Suppressor macrophage treated with lipopolysaccharide for 4 hours (primary cell): ENCODE results near the gene PLCG1.
"Not testable (repeated sequence)": the region's sequence is repeated elsewhere in the genome, so short reads cannot be mapped to it uniquely, and the experiment has no call there.

Experiments
- DNase-seq: peaks from one replicate; pipeline ENCODE4 v3.0.0-alpha.2; 2020

PLCG1 gene

DNA sequence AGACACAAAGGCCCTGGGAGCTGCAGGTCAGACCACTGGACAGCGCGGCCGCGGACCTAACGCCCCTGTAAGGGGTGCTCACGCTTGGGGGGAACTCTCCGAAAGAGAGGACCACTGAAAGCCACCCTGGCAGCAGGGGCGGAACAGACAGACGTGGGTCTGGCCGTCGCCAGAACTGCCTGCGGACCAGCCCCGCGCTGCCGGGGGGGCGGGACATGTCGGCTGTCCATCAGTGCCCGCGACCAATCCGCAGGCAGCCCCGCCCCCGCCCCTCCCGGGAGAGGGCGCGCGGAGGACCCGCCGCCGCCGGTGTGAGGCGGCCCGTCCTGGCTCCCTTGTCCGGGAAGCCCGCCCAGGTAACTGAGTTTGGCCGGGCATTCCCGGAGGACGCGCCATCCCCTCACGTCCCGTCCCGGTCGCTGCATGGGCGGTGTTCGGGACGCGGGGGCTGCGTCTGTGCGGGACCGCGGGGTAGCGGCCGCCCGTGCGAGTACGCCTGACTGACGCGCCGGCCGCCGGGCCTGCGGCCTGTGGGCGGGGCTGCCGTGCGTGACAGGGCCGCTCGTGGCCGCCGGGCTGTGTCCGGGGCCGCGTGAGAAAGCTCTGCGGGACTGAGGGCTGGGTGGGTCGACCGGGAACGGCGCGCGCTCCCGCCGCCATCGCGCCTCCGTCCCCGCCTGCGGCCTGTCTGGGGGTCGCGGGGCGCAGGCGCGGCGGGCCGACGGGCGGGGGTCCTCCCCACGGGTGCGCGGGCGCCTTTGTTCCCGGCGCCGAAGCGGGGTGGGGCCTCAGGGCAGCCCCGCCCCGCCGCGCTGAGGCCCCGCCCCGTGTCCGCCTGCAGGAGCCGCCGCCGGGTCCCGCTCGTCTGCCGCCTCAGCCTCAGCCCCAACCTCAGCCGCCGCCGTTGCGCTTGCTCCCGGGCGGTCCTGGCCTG is at the start of gene PLCG1:
Gene PLCG1, plus strand, starts transcription at position 864 of the 934 bp plus-strand sequence. CDS start 99 bp downstream, outside the sequence.
- peak; percentile 85 for DNase-seq

DNA sequence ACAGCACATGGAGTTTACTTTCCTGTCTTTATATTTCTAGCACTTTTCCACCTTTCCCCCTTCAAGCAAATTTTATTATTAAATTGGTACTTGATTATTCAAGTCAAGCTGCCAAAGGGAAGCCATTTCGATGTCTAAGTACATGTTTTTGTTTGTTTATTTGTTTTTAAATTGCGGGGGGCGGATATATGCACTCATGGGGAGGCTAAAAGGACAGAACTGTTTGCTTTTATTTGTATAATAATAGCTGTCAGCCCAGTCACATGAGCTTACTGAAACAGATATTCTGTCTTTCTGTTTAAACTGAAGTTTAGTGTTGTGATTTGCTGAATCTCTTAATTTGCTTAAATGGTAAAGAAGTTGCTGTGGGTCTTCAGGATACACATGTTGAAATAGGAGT is 49.6 kb upstream of the PLCG1 start:
- no peak for DNase-seq

DNA sequence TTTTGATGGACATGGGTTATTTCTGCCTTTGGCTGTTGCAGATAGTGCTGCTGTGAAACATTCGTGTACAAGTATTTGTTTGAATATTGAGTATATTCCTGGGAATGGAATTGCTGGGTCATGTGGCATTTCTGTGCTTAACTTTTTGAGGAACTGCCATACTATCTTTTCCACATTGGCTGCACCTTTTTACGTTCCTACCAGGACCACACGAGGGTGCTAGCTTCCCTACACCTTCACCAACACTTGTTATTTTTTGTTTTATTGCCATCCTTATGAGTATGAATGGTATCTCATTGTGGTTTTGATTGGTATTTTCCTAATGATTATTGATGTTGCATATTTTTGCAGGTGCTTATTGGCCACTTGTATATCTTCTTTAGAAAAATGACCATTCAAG is 47.8 kb upstream of the PLCG1 start:
- no peak for DNase-seq

DNA sequence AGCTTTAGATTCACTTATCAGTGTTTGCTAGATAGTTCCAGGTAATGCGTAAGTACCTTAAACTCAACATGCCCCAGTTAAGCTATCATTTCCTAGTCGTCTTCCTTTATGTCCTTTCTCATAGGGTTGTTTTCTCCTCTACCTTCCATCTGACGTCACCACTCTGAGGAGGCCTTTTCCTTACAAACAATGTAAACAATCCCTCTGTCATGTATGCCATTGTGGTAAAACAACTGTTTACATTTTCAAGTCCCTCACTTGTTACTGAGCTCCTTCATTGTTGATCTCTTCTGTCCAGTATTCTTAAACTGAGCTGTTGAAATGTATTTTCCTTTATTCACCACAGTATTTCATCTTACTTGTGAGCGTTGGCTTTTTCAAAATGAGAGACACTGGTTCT is 45.4 kb upstream of the PLCG1 start:
- DNase-seq: no peak

DNA sequence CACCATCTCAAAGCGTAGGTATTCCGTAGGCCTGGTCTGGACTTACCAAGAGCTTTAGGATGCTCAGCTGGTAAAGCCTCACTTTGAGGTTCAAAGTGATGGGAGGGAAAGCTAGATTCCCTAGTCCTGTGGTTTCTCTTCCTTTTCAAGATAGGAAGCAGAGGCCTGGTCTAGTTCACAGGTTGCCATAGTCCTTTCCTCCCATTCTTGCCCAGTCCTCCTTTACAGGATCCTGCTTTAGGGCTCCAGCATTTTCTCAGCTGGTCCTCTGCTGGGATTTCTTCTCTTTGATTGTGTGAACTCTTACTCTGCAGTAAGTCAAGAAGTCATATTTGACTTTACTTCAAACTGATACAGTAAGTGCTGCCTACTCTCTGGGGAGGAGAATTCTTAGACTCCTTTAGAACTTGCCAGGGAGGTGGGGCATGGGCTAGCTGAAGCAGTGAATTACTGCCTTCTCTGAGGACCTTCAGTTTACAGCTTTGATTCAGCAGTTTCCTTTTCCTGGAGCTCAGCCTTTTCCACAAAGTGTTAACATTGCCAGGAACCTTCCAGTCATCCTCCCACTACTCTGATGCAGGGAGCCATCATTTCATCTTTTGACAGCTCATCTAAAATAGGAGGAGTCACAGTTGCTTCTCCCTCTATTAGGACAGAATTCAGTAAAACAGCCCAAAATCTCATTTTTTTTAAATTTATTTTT is 42.8 kb upstream of the PLCG1 start:
- peak; percentile 77 for DNase-seq

DNA sequence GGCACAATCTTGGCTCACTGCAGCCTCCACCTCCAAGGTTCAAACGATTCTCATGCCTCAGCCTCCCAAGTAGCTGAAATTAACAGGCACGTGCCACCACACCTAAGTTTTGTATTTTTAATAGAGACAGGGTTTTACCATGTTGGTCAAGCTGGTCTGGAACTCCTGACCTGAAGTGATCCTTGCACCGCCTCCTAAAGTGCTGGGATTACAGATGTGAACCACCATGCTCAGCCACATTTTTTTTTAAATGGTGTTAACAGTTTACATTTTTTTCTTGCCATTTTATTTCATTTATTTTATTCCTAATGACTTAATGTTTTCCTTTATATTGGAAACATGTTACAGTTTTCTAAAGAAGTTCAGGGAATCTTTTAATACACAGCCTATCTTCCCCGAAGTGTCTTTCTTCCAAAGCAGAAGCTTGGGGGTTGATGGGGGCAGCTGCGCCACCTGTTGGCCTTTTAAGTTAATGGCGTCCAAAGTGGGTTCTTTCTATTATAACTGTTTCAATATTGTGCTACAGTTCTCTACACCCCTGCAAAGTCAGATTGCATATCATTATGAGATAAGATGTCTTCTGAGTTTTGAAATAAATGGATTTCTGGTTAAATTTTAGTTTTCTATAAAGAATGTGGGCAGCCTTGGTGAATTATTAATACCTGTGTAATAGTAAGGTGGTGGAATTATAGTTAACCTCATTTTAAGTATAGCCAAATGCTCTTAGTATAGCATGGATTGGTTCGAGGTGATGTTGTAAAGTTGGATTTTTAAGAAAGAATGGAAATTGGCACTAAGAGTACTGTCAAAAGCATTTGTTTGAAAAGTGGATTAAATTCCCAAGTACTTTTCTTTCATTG is 42.0 kb upstream of the PLCG1 start:
- DNase-seq: peak; percentile 76

DNA sequence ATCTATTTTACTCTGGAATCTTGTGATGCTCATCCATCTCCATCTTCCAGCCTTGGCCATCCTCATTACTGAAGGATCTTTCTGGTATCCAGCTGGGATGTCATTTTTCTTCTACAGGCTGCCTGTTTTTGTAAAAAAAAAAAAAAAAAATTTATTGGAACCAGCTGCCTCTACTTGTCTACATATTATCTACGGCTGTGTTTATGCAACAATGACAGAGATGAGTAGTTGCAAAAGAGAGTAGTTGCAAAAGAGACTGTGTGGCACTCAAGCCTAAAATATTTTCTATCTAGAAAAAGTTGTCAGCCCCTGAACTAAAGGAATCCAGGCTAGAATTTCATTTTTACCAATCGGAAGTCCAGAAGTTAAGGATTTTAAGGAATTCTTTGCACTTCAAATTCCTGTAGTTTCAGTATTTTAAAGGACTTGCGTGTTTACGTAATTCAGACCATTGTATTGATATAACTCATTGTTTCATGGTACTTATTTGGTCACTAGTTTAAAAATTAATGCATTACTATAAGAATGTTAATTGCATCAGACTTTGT is 38.6 kb upstream of the PLCG1 start:
- no peak for DNase-seq

DNA sequence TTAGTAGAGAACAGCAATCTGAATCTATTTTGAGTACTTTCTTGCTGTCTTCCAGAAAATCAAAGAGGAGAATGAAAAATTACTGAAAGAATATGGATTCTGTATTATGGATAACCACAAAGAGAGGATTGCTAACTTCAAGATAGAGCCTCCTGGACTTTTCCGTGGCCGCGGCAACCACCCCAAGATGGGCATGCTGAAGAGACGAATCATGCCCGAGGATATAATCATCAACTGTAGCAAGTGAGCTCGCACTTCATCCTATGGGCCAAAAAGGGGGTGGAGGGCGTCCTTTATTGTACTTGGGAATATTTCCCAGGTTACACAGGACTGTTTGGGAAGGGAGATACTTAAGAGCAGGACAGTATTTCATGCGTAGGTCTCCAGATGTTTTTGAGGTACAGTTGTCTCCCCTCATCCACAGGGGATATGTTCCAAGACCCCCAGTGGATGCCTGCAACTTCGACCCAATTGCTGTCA is 37.3 kb upstream of the PLCG1 start:
- no peak for DNase-seq

DNA sequence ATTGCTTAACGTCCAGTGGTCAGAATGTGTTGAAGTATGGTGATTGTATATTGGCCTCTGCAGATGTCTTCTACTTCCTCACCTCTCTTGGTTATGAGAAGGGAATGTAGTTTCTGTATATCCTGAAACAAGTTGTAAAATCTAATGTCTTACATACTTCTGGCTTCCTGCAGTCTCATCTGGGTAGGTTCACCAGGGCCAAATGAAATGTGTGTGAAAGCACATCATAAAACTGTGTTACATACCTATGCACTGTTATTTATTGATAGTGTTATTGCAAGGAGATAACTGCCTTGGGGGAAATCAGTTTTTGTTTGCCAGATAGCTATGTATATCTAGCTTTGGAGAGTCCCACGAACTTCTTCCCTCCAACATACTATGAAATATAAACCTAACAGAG is 35.7 kb upstream of the PLCG1 start:
- no peak for DNase-seq

DNA sequence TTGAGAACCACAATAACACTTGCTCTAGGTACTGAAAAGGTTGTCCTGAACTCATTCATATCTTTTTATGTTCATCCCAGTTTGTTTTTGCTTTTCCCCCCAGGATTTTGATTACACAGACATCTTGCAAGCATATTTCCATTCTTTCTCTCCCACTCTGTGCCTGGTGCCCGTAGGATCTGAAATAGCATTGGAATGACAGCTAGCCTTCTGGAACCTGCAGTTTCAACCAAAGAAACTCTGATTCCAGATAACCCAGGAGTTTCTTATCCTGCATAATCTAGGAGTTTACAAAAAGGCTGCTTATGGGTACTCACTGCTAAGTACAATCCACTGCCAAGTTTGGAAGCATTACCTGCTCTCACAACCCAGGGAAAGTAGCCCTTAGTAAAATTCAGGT is 28.8 kb upstream of the PLCG1 start:
- no peak for DNase-seq

DNA sequence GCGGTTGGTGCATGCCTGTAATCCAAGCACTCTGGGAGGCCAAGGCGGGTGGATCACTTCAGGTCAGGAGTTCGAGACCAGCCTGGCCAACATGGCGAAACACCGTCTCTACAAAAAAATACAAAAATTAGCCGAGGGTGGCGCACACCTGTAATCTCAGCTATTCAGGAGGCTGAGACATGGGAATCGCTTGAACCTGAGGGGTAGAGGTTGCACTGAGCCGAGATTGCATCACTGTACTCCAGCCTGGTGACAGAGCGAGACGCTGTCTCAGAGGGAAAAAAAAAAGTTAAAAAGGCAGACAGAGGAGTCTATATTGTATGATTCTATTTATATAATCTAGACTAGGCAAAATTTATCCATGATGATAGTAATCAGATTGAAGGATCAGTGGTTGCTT is 27.3 kb upstream of the PLCG1 start:
- no peak for DNase-seq

DNA sequence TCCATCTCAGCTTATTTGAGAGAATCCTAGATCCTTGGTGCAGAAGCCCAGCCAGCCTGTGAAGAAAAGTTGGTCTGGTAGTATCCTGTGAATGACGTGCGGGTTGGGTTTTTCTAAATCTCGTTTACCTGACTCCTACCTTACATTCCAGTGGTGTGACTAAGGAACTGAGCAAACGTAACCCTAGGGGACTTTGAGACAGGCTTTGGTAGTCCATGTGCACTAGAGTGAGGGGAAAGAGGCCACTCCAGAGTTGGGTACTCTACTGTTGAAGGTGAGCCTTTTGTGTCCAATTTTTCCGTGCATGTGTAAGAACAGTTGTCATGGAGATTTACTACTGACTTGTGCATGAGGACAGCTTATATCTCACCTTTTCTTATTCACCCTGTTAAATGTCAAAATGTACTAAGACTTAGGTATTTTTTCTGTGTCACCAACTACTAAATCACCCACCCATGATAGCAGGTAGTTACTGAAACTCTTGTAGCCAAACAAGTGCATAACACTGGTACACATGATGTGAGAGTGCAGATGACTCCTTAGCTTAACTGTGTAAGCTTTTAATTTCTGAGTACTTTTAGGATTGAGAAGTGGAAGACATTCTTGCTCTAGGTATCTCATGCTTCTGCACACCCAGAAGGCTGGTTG is 26.3 kb upstream of the PLCG1 start:
- no peak for DNase-seq

DNA sequence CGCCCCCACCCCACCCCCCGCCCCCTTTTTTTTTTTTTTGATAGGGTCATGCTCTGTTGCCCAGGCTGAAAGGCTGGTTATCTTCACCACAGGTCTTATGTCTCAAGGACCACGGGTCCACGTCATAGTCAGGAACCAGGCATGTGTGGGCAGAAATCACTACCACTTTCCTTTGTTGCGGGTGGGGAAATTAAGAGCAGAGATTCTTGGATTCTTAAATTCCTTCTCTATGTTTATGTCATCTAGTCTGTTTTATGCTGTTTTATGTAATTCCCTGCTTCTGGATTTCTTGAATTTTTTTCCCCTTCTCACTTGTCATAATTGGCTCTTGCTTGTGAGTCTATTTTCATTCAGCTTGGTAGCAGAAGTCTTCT is 25.8 kb upstream of the PLCG1 start:
- DNase-seq: peak; percentile 16

DNA sequence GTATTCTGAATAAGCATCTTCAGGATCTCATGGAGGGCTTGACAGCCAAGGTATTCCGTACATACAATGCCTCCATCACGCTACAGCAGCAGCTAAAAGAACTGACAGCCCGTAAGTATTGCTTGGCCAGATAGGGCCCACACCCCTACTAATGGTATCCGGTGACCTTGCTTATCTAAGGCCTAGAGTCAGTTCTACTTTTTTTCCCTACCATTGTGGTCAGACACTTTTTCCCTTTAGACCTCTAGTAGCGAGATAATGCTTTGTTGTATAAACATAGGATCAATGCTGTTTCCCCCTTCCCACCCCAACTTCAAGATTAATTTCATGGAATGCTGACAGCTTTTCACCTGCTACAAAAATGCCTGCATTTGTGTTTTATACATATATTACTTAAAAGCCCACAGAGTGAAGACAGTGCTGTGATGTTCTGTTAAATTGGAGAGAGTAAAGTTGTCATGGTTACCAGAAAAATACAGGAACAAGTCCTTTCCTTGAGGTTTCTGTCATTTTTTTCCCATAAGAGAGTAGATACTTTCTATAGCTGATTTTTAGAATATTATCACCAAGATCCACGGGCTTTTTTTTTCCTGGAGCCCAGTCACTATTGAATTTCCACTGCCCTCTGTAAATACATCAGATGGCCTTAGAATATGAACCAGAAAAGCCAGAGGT is 20.9 kb upstream of the PLCG1 start:
- no peak for DNase-seq

DNA sequence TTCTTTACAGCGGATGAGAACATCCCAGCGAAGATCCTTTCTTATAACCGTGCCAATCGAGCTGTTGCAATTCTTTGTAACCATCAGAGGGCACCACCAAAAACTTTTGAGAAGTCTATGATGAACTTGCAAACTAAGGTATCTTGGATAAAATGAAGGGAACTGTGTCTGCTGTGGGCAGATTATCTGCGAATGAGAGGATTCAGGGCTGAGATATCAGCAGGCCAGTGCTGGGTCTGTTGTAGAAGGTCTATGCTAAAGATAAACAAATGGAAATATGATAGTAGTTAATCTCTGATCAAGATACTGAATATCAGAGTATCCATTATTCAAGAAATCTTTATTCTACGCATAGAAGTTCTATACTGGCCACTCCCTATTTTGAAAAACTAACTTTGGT is 19.2 kb upstream of the PLCG1 start:
- DNase-seq: not testable (repeated sequence)

DNA sequence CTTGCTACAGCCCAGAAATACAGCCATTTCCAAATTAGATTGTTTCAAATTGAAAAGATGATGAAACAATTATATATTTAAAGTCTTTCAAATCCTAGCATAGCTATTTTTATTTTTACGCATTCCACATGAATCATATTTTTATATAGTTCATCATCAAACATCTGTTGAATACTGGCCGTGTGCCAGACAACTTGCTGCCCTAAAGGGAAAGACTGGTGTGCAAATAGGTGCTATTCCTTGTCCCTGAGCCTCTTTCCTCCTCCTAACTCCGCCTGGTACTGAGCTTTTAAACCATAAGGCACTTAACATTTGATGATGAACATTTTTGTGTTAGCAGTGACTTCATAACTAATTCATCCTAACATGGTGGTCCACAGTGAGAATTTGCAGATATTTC is 18.7 kb upstream of the PLCG1 start:
- DNase-seq: no peak

DNA sequence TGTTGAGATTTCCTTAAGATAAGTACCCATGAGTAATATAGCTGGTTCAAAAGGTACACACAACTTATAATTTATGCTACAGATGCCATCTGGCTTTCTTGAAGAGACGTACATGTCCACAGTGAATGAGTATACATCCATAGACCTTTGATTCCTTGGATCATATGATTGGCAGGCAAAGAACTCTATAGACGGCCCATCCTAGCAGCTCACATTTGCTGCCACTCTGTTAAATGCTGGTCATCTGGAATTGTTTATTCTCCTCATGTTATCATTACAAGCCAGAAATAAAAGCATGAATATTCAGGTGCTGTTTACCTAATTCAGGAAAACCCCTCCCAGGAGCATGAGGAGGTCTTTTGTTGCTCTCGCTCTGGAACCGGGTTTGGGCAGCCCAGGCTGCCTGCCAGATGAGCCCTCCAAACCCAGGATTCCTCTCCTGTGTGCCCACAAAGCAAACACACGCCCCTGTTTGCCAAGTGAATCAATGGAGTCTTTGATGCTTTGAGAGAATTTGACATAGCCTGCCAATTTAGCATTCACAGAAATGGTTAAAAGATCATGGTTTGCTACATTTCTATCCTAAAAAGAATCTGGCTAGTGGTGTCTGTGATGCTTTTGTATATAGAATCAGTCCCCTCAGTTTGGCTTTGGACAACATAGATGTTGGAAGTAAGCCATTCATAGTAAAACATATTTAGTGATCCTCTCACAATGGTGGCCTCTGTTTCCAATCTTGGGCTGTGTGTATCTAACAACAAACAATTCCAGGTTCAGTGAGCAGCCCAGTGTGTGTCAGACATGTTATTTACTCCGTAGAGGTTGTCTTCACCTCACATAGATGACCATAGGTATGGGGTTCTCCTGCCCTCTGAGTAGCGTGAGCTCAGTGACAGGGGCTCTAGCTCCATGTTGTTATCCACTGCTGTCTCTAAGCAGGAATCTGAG is 17.5 kb upstream of the PLCG1 start:
- DNase-seq: no peak

DNA sequence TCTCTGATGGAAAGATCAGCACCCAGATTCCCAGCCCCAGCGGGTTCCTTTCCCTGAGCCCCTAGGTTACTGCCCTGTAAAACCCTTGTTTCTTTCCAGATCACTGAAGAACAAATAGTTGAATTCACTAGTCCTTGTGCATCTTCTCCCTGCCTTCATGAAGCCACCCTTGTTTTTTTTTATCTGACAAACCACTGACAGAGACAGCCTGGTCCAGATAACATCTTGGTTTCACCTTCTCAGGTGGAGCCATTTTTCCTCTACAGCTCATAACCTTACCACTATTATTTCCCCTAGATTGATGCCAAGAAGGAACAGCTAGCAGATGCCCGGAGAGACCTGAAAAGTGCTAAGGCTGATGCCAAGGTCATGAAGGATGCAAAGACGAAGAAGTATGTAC is 15.9 kb upstream of the PLCG1 start:
- no peak for DNase-seq

DNA sequence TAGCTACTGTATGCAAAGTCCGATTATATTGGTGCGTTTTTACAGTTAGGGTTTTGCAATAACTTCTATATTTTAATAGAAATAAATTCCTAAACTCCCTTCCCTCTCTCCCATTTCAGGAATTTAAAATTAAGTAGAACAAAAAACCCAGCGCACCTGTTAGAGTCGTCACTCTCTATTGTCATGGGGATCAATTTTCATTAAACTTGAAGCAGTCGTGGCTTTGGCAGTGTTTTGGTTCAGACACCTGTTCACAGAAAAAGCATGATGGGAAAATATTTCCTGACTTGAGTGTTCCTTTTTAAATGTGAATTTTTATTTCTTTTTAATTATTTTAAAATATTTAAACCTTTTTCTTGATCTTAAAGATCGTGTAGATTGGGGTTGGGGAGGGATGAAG is 13.7 kb upstream of the PLCG1 start:
- DNase-seq: no peak

DNA sequence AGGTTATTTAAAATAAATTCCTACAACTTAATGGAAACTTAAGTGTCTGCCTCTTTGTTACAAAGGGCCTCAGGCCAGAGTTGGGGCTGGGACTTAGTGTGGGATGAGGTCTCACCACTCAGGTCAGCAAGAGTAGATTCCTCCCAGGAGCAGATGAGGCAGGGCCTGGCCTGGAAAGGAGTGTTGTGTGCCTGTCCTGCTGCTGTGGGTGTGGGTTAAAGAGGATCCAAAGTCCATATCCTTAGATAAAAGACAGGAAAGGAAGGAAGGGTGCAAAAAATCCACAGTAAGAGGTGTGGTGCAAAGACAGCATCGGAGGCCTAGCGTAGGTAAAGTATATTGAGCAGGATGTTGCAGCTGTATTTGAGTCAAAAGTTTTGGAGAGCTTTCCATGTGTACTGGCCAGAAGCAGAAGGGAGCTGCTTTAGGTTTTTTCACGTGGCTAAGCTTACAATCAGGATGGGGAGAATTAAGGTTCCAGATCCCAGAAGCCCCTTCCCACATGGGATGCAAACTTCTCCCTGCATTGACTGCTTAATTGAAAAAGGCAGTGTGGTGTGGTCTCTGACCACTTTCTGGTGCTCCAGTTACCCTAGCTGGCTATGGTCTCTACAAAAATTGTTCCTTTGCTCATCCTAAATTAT is 12.8 kb upstream of the PLCG1 start:
- no peak for DNase-seq
